Measurements from ENCODE around the gene SULT1C3.

- TF ChIP-seq GATA3 (IDR thresholded peaks at IDR 0.05; ENCODE audit: low read depth, low read length) (no peak), GATA2 (IDR thresholded peaks at IDR 0.05; ENCODE audit: low read depth, low read length) (no peak)
Measured at GRCh38 chr2:108267101-108267500, 27.3 kb downstream of the SULT1C3 start.

Data from SH-SY5Y (cell line).